ENCODE measurements around the gene EMC9.
A peak's percentile ranks its signal among the peaks of the same experiment; 100 is the strongest.

The EMC9 gene

GRCh38 chr14:24150567-24150966 lies 9.2 kb upstream of the EMC9 start:
- TF ChIP-seq SIN3A (IDR thresholded peaks at IDR 0.05; ENCODE audit: borderline replicate concordance, insufficient read depth, low read length) (no peak), REST (IDR thresholded peaks at IDR 0.05; ENCODE audit: insufficient read depth in 1 of 2, low read depth in 2 of 2, low read length in 2 of 2) (no peak), TAF1 (IDR thresholded peaks at IDR 0.05; ENCODE audit: borderline replicate concordance, insufficient read depth, low read length) (no peak), POLR2AphosphoS5 (IDR thresholded peaks at IDR 0.05; ENCODE audit: low read depth, low read length) (no peak), FOXP2 (optimal IDR thresholded peaks at IDR 0.05; ENCODE audit: borderline replicate concordance, extremely low read depth, extremely low read length, insufficient read depth) (no peak)

GRCh38 chr14:24150061-24150460 lies 8.7 kb upstream of the EMC9 start:
- TF ChIP-seq TAF1 (IDR thresholded peaks at IDR 0.05; ENCODE audit: borderline replicate concordance, insufficient read depth, low read length) (no peak), SIN3A (IDR thresholded peaks at IDR 0.05; ENCODE audit: borderline replicate concordance, insufficient read depth, low read length) (no peak), POLR2AphosphoS5 (IDR thresholded peaks at IDR 0.05; ENCODE audit: low read depth, low read length) (no peak), FOXP2 (optimal IDR thresholded peaks at IDR 0.05; ENCODE audit: borderline replicate concordance, extremely low read depth, extremely low read length, insufficient read depth) (no peak), REST (IDR thresholded peaks at IDR 0.05; ENCODE audit: insufficient read depth in 1 of 2, low read depth in 2 of 2, low read length in 2 of 2) (no peak)

- TF ChIP-seq TAF1 (IDR thresholded peaks at IDR 0.05; ENCODE audit: borderline replicate concordance, insufficient read depth, low read length) (no peak), POLR2AphosphoS5 (IDR thresholded peaks at IDR 0.05; ENCODE audit: low read depth, low read length) (no peak)
Measured at GRCh38 chr14:24149302-24149969, 8.0 kb upstream of the EMC9 start.

- no peak for TF ChIP-seq POLR2AphosphoS5 (IDR thresholded peaks at IDR 0.05; ENCODE audit: low read depth, low read length)
- TF ChIP-seq FOXP2 (optimal IDR thresholded peaks at IDR 0.05; ENCODE audit: borderline replicate concordance, extremely low read depth, extremely low read length, insufficient read depth) = no peak
- no peak for TF ChIP-seq SIN3A (IDR thresholded peaks at IDR 0.05; ENCODE audit: borderline replicate concordance, insufficient read depth, low read length)
- no peak for TF ChIP-seq REST (IDR thresholded peaks at IDR 0.05; ENCODE audit: insufficient read depth in 1 of 2, low read depth in 2 of 2, low read length in 2 of 2)
- TF ChIP-seq TAF1 (IDR thresholded peaks at IDR 0.05; ENCODE audit: borderline replicate concordance, insufficient read depth, low read length) = no peak
Measured at GRCh38 chr14:24147761-24148428, 6.5 kb upstream of the EMC9 start.

GRCh38 chr14:24146978-24147760 lies 5.8 kb upstream of the EMC9 start, which contains the start of gene RNF31:
Gene RNF31 (plus strand): TSS chr14:24147498. CDS start chr14:24147699, 201 bp downstream.
- TF ChIP-seq TAF1 (IDR thresholded peaks at IDR 0.05; ENCODE audit: borderline replicate concordance, insufficient read depth, low read length) (peak; percentile 45; the same call in 1 of the 2 replicates), SIN3A (IDR thresholded peaks at IDR 0.05; ENCODE audit: borderline replicate concordance, insufficient read depth, low read length) (no peak), POLR2AphosphoS5 (IDR thresholded peaks at IDR 0.05; ENCODE audit: low read depth, low read length) (peak; percentile 62; the same call in 1 of the 2 replicates), REST (IDR thresholded peaks at IDR 0.05; ENCODE audit: insufficient read depth in 1 of 2, low read depth in 2 of 2, low read length in 2 of 2) (no peak), FOXP2 (optimal IDR thresholded peaks at IDR 0.05; ENCODE audit: borderline replicate concordance, extremely low read depth, extremely low read length, insufficient read depth) (no peak)

Data from PFSK-1 (cell line).